Vagina (tissue), 2 donors: ENCODE measurements around the gene KLHL29.

Experiments used
- CTCF ChIP-seq, 3 experiments: fragments of 450-650 bp in 2 of 3; fragments of 200-600 bp in 1 of 3; sonication (generic) in 1 of 3; IDR thresholded peaks; one replicate each; pipeline ENCODE4 v1.5.1; 2017 to 2019; ENCODE audit warnings: antibody characterized with exemption in 3 of 3, mild to moderate bottlenecking in 2 of 3, moderate library complexity in 2 of 3
- POLR2AphosphoS5 ChIP-seq, 2 donors: sonication (generic); formaldehyde crosslinking; IDR thresholded peaks; one replicate each; pipeline ENCODE4 v1.9.0; 2017; ENCODE audit warnings: antibody characterized with exemption in 2 of 2, mild to moderate bottlenecking in 2 of 2, low read depth in 1 of 2; ENCODE audit not compliant: insufficient read depth in 1 of 2

GRCh38 chr2:23346029-23346428 is 39.0 kb upstream of the KLHL29 start:
- TF ChIP-seq CTCF (IDR thresholded peaks at IDR 0.05): no peak
- no peak for TF ChIP-seq POLR2AphosphoS5 (IDR thresholded peaks at IDR 0.05; ENCODE audit: insufficient read depth in 1 of 2, low read depth in 1 of 2)
